Colon (tissue), 2 donors: ENCODE data around the gene PRXL2B.

Experiments used
- FAIRE-seq: peaks from 2 replicates; lab custom pipeline; 2012; peaks lifted over from hg19 to GRCh38; lab: Jason Lieb, UNC
- donor health status: control.
- donor health status: control.

Gene PRXL2B

DNA sequence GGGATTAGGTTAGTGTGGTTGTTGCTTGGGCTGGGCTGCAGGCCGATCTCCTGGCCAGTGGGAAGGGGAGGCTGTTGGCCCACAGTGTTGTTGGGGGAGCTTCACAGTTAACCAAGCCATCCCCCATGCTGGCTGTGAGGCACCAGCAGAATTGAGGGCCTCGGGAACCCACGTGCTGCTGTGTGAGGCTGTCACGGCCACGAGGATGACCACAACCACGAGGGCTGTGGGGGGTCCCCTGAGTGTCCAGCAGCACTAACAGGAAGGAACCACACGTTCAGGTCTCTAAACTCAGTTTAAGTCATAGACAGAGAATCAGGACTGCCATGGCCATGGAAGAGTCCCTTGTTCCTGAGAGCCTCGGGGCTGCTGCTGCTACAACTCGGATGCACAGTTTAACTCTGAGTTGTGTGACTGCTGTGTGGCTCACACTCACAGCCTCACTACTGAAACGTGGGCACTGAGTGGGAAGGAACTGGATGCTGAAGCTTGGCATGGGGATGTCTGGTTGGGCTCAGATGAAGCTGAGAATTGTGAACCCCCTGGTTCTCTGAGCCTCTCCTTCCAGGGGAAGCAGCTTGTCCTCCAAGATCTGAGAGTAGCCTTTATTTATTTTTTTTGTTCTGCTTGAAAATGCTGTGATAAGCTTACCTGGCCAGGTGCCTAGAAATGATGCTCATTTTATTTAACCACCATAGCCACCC lies 51.0 kb downstream of the PRXL2B start:
- no peak for FAIRE-seq

DNA sequence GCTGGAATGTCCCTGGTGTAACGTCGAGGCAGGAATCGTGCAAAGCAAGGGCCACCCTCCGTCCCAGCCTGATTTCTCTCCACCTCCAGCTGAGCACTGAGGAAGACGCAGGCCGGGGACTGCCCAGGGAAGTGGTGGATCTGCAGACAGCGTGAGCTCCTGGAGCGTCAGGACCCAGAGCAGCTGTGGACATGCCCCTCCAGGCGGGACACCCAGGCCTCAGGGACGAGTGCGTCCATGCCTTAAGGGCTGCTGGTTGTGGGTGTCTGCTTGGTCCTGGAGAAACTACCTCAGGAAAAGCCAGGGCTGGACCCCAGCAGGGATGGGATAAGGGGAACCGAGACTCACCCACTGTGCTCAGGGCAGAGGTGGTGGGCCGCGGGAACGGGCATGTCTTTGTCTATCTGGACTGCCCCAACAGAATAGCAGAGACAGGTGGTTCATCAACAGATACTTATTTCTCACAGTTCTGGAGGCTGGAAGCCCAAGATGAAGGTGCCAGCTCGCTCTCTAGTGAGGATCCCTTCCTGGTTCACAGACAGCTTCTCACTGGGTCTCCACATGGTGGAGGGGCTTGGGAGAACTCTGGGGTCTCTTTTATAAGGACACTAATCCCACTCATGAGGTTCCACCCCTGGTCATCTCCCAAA lies 52.0 kb downstream of the PRXL2B start:
- no peak for FAIRE-seq

DNA sequence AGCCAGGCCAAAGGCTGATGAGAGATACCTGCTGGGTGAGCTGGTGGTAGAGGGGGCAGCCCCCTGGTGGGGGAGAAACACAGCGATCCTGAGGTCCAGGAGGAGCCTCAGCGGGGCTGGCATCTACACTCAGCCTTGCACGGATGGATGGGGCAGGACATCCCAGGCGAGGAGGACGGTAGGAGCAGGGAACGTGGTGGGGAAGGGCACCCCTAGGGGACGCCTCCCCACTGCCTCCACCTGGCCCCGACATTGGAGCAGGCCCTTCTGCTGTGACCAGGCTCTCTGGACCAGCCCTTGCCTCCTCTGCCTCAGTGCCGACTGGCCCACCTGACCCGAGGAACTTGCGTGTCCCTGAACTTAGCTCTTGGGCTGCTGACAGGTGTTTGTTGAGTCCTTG lies 52.6 kb downstream of the PRXL2B start:
- FAIRE-seq = no peak

DNA sequence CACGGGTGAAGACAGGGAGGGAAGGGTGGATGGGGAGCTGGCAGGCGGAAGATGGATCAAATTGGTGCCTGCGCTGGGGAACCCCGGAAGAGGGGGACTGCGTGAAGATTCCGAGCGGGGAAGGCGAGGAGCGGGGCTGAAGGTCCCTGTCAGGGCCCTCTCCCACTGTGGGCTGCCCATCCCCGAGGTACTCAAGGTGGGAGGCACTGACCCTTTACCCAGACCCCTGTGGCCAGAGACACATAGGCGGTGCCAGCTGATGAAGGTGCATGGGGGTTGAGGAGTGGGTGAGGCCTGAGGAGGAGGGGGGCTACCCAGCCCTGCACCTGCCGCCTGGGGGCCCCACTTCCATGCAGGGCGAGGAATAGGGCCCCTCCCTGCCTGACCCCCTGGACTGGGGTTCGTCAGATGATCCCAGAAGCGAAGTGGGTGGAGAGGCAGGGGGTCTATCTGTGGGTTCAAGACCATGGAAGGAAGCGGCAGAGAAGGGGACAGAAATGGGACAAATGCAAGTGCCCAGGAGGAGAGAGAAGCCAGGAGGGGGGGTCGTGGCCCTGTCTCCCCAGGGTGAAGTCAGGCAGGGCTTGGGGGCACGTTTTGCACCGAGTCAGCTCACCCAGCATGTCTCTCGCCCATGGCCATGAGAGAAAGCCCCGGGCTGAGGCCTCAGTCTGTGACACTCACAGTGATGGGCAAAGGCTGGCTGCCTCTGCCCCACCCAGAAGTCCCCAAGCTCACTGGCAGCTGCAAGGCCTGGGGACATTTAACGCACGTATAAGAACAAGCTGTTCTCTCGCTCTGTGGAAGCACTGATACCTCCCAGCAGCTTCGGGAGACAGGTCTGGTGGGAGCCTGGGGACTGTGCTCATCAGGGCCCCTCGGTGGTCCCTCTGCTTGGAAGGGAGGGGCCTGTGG lies 53.3 kb downstream of the PRXL2B start:
- FAIRE-seq = no peak

DNA sequence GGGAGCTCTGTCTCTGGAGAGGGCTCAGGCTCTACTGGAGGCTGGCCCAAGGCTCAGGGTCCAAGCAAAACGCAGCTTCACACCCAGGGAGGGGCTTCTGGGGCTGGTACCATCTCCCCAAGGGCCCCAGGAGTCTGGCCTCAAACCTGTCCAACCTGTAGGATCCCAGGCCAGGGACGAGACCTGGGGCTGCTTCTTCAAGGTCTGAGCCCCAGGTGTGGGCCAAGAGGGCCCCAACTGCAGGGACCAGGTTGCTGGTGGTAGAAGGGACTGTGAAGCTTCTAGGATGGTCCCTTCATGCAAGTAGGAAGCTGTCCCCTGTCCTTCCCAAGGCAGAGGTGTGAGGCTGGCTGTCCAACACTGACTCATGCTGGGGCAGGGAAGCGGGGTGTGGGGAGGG lies 54.0 kb downstream of the PRXL2B start:
- no peak for FAIRE-seq
